DMS 273 treated with DMSO at 0.1 percent for 48 hours (cell line): ENCODE data around the gene AP3S1.

ENCODE experiments used
- DNase-seq: peaks from one replicate; lab custom pipeline; 2025; lab: John Stamatoyannopoulos, UW

The AP3S1 gene

GRCh38 chr5:115825948-115826347, 15.8 kb upstream of the AP3S1 start:
- DNase-seq, result no peak

- DNase-seq, result no peak
Measured at GRCh38 chr5:115829913-115830312, 11.8 kb upstream of the AP3S1 start.

- DNase-seq, result no peak
Measured at GRCh38 chr5:115831163-115831768, 10.5 kb upstream of the AP3S1 start.

- no peak for DNase-seq
Measured at GRCh38 chr5:115835481-115835880, 6.3 kb upstream of the AP3S1 start.

GRCh38 chr5:115838885-115839518, 2.7 kb upstream of the AP3S1 start:
- DNase-seq, result no peak

- no peak for DNase-seq
Measured at GRCh38 chr5:115840873-115841272, 862 bp upstream of the AP3S1 start.

GRCh38 chr5:115842089-115842935, 577 bp downstream of the AP3S1 start:
- peak; percentile 58 for DNase-seq

- peak; percentile 25 for DNase-seq
Measured at GRCh38 chr5:115842952-115843351, 1.2 kb downstream of the AP3S1 start.

GRCh38 chr5:115843444-115844130, 1.9 kb downstream of the AP3S1 start:
- DNase-seq, result no peak

GRCh38 chr5:115844321-115844817, 2.6 kb downstream of the AP3S1 start:
- DNase-seq, result no peak

- no peak for DNase-seq
Measured at GRCh38 chr5:115847290-115847689, 5.6 kb downstream of the AP3S1 start.

GRCh38 chr5:115849258-115849798, 7.6 kb downstream of the AP3S1 start:
- DNase-seq, result no peak

GRCh38 chr5:115850744-115851416, 9.1 kb downstream of the AP3S1 start:
- no peak for DNase-seq

GRCh38 chr5:115854139-115854538, 12.4 kb downstream of the AP3S1 start:
- DNase-seq, result no peak

GRCh38 chr5:115855959-115856358, 14.2 kb downstream of the AP3S1 start:
- no peak for DNase-seq

- DNase-seq, result no peak
Measured at GRCh38 chr5:115857057-115857479, 15.3 kb downstream of the AP3S1 start.

GRCh38 chr5:115857626-115858349, 16.1 kb downstream of the AP3S1 start:
- DNase-seq, result no peak

GRCh38 chr5:115858396-115858795, 16.7 kb downstream of the AP3S1 start:
- DNase-seq, result no peak

- DNase-seq, result no peak
Measured at GRCh38 chr5:115859378-115859777, 17.6 kb downstream of the AP3S1 start.

GRCh38 chr5:115869256-115869795, 27.6 kb downstream of the AP3S1 start:
- no peak for DNase-seq
